IPS-NIHi7 (cell line): Measurements from ENCODE around the gene RNLS.

Experiments used
- DNase-seq: peaks from one replicate; pipeline ENCODE4 v3.0.0; 2012; ENCODE audit warnings: mixed read lengths; ENCODE audit errors: extremely low spot score

The RNLS gene

GRCh38 chr10:88431103-88431502, 152.0 kb downstream of the RNLS start:
- no peak for DNase-seq

- no peak for DNase-seq
These were observed 154.1 kb downstream of the RNLS start for GRCh38 chr10:88428976-88429375.

GRCh38 chr10:88428442-88428841, 154.7 kb downstream of the RNLS start:
- no peak for DNase-seq

GRCh38 chr10:88427024-88427423, 156.1 kb downstream of the RNLS start:
- DNase-seq = no peak

- DNase-seq = no peak
These were observed 158.2 kb downstream of the RNLS start for GRCh38 chr10:88424881-88425280.

DNA sequence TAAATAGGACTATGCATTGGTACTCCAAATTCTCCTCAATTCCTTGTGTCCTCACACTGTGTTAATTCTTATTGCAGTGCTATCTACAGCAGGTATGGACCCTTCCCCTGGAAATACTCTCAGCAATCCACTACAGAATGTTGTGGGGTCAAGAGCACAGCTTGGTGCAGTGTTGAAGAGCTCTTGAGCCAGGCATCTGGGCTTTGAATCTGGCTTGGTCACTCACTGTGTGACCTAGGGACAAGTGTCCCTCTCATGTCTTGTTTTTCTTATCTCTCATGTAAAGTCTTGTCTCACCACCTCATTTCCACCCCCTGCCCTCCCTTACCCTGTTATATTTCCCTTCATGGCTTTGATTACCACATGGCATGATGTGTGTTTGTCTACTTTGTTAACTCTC, 159.4 kb downstream of the RNLS start:
- DNase-seq = no peak

DNA sequence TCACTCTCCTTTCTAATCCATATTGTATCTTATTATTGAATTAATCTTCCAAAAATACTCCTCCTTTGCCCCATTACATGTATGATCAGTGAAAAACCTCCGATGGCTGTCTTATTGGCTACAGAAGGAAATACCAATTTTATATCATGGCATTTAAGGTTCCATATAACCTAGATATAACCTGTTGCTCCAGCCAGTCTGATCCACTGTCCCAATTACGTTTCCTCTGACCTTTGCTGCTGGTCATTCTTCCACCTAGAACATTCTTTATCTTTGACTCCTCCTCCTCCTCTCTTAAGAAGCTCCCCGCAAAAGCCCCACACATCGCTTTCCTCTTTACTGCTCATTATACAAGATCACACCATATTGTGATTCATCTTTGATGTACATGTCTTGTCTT, 161.5 kb downstream of the RNLS start:
- DNase-seq = no peak

GRCh38 chr10:88418871-88419270, 164.2 kb downstream of the RNLS start:
- peak; percentile 10 for DNase-seq

DNA sequence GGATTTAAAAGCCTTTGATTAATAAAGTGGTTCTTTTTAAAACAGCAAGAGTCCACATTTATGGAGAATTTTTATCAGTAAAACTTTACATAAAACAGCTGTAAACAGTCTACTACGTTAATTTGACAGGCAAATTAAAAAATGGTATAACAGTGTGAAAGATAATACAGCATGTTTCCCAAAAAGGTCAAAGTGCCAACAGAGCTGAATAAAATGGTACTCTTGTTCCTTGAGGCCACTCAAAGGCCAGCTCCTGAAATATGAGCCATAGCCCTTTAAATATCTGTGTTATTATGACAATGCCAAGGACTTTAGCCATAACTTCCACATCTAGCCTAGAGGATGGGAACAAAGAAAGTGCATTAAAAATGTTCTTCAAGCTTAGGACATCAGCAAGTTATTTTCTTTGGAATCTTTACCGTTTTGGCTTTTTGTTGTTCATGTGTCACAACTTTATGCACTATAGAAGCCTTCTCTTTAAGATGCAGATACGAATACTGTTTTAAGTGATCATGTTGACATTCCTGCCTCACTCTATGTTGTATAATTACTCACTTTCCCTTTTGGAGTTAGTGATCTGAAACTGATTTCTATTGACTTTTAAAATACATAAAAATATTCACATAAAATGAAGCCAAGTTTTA, 165.6 kb downstream of the RNLS start:
- no peak for DNase-seq

DNA sequence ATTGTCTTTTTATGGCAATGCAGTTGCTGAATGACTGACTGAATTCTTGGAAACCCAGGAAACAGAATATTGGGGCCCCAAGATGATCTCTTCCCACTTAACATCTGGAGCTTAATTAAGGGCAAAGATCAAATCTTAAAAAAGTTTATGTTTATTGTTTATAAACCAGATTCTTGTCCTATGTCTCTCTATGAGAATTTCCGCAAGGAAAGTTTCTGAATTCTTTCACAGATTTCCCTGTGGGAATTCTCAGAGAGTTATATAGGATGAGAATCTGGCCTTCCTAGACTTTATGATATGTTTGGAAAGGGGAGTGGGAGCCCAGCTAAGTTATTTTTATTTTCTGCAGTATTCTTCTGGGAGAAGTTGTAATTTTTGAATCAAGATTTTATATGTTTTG, 166.3 kb downstream of the RNLS start:
- DNase-seq = no peak

DNA sequence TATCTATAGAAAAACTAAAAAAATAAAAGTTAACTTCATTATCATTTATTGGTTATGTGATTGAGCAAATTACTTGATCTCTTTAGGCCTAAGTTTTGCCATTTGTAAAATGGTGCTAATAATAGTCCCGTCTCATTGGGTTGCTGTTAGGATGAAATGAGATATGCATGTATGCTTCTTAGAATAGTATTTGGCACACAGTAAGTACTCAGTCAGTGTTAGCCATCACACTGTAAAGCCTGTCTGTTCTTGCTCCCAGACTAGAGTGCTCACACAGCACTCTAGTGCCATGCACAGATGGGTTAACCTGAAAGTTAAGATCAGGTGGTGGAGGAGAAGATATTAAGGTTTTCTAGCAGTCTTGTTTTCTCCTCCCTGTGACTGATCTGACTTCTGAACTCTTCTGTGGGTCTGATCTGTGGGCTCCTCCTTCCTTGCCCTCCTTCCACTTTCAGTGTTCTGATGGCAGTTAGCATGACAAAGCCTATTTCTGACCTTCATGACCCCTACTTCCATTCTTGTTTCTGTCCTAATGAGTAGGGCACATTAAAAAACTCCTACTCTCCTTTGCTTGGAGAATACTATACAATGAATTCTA, 167.5 kb downstream of the RNLS start:
- peak; percentile 13 for DNase-seq

- no peak for DNase-seq
These were observed 169.7 kb downstream of the RNLS start for GRCh38 chr10:88413412-88413811.

DNA sequence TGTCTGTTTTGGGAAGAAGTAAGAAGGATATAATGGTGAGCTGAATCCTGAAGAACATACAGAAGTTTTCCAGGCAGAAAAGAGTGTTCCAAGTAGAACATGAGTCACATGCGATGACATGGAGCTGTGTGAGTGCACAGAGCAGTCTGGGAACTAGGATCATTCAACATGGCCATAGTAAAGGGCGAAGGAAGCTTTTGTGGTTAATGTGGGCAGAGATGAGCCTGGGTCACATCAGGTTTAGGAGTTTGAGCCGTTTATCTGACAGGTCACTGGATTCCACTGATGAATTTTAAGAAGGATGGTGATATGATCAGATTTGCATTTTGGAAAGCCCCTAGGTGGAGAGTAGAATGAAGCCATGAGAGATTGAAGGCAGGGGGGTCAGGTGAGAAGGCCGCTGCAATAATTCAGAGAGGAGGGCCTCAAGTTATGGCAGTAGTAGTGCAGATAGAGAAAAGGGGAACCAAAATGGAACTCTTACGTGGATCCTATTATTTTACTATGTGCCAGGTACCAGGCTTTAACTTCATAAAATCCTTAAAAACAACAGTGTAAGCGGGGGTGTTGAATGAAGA, 171.3 kb downstream of the RNLS start:
- no peak for DNase-seq

DNA sequence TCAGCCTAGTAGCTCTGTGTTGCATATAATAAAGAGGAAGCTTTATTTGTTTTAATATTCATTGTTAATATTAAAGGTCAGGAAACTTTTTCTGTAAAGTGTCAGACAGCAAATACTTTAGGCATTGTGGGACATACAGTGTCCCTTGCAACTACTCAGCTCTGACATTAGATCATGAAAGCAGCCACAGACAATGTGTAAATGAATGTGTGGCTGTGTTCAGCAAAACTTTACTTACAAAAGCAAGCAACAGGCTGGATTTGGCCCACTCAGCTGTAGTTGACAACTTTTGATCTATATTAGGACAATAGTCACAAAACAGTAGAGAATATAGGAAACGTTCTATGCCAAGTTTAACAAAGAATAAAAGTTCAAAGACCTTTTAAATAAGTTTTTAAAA, 173.3 kb downstream of the RNLS start:
- no peak for DNase-seq

GRCh38 chr10:88409236-88409635, 173.9 kb downstream of the RNLS start:
- no peak for DNase-seq

DNA sequence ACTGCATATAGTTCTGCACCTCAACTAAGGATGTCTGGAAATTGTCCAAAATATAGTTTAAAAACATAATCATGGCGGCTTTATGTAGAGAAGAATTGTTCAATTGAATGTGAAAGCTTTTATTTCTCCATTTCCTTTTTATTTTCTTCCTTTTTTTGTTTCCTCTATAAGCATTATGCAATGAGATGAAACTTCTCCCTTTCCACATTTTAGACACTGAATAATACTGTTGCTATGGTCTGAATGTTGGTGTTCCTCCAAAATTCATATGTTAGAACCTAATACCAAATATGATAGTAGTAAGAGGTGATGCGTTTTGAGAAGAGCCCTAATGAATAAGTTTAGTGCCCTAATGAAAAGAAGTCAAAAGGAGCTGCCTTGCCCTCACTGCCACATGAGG, 175.0 kb downstream of the RNLS start:
- no peak for DNase-seq

DNA sequence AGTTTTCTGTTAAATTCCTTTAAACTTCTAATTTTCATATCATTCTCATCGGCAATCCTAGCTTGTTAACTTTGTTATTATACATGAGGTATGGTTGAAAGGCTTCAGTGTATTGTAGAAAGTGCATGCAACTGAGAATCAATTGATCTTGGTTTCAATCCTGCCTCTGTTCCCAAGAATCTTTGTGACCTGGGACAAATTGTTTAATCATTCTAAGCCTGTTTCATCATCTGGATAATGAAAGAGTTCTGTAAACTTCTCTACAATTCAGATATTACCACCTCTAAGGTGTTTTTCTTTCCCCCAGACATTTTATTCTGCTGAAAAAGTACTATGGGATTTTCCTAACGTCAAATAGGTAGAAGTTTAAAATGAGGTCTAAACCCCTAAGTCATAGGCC, 179.0 kb downstream of the RNLS start:
- no peak for DNase-seq

DNA sequence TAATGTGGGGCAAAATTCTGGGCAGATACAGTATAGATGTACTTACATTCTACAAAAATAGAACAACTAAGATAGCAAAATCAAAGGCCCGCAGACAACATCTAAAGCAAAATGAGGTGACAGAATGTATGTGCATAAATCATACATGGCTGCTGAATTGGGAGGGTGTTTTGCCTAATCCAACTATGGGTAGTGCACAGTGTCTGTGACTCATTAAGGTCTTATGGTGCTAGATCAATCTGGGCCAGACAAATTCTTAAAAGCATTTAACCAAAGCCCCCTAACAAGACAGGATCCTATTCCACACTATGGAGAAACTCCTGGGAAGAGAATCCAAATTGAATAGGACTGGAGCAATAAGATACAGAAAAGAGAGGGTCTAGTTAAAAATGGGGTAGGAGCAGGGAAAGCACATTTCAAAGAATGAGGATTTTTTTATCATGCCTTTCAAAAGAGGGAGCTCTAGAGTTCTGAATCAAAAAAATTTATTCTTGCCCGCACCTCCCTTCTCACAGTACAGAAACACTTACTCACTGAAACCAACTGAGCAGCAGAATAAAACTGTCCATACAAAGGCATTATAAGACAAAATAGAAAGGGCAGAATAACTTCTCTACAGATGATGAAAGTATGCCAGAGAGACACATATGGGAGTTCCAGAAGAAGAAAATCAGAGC, 181.3 kb downstream of the RNLS start:
- no peak for DNase-seq

GRCh38 chr10:88399240-88399639, 183.9 kb downstream of the RNLS start:
- no peak for DNase-seq

DNA sequence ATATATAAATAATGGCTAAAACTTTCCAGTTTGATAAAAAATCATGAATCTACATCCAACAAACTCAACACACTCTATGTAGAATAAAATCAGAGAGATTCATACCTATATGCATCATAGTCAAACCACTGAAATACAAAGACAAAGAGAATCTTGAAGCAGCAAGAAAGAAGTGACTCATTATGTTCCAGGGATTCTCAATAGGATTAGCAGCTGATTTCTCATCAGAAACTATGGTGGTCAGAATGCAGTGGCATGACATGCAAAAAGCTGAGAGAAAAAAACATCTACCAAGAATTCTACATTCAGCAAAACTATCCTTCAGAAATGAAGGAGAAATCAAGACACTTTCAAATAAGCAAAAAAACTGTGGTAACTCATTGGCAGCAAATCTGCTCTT, 187.4 kb downstream of the RNLS start:
- DNase-seq = no peak

DNA sequence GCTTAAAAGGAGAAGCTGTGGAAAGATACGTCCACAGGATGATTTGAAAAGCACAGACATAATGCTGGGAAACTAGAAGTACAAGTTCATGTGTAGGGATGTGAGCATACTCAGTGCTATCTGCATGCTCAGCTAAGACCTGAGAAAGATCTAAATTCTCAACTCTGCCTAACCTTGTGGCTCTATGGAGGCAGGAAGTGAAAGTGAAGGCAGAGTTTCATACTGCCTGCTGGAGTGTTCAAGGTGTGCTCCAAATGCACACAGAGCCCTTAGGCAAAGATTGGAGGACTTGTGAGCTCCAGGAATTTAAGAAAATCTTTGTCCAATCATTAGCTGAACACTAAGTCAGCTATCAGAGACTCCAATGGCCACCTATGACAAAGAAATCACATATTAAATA, 190.9 kb downstream of the RNLS start:
- no peak for DNase-seq

DNA sequence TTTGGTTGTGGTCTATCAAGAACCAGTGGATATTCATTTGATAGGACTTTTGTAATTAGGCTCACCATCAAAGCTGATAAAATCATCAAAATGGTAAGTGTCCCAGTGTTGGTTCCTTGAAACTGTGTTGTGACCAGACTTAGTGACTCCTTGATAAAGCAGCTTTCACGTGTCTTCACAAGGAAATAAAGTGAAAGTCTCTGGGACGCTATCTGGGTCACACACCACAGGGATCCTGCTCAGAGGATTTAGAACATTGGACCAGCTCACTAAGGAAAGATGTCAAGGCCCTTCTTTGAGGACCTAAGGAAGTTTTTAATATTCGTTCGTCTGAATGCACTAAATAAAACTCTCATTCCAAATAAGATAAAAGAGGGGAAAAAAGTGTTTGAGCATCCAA, 193.1 kb downstream of the RNLS start:
- DNase-seq = no peak

- DNase-seq = no peak
These were observed 193.7 kb downstream of the RNLS start for GRCh38 chr10:88389456-88389855.
